GM06990 (cell line): ENCODE results near the gene TXN2.

Experiments
- DNase-seq: peaks from one replicate; pipeline ENCODE4 v3.0.0-alpha.2; 2011; ENCODE audit not compliant: insufficient read length; ENCODE audit errors: extremely low read depth
- H3K27me3 ChIP-seq: replicated peaks from 2 replicates; pipeline ENCODE4 v1.6.0; 2011; ENCODE audit warnings: low read length; ENCODE audit not compliant: control insufficient read depth, insufficient read depth
- H3K36me3 ChIP-seq: 2 replicates; pipeline ENCODE4 v1.5.1; 2011; ENCODE audit warnings: low read length; ENCODE audit not compliant: control insufficient read depth, insufficient read depth
- H3K4me3 ChIP-seq: replicated peaks from 2 replicates; pipeline ENCODE4 v1.5.1; 2011; ENCODE audit warnings: low read depth, mild to moderate bottlenecking, control low read depth, low read length
- CTCF ChIP-seq: IDR thresholded peaks from 2 replicates; pipeline ENCODE4 v1.5.1; 2011; ENCODE audit warnings: low read length, control low read depth, mild to moderate bottlenecking, inconsistent platforms; ENCODE audit not compliant: insufficient read depth, poor library complexity, severe bottlenecking

Gene TXN2

GRCh38 chr22:36492109-36492508 is 10.7 kb upstream of the TXN2 start:
- H3K4me3 ChIP-seq, result no peak overlapping the region
- H3K27me3 ChIP-seq, result no peaks in the 10 kb centered on the region
- DNase-seq, result no peak
- TF ChIP-seq CTCF, result no peak
- peaks cover 2% of the 10 kb centered on the region for H3K36me3 ChIP-seq

DNA sequence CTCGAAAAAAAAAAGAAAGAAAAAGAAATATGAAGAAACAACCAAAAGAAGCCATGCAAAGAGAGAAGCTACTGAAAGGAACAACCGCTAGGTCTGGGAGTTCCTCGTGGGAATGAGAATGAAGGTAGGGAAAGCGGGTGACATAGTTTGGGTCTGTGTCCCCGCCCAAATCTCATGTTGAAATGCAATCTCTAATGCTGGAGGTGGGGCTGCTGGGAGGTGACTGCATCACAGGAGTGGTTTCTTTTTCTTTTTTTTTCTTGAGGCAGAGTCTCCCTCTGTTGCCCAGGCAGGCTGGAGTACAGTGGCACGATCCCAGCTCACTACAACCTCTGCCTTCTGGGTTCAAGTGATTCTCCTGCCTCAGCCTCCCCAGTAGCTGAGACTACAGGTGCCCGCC is 9.7 kb upstream of the TXN2 start:
- H3K4me3 ChIP-seq, result no peak overlapping the region
- TF ChIP-seq CTCF, result no peak
- H3K36me3 ChIP-seq, result peaks cover 2% of the 10 kb centered on the region
- no peak for DNase-seq
- H3K27me3 ChIP-seq, result no peaks in the 10 kb centered on the region

GRCh38 chr22:36486619-36487384 is 5.4 kb upstream of the TXN2 start:
- DNase-seq, result no peak

DNA sequence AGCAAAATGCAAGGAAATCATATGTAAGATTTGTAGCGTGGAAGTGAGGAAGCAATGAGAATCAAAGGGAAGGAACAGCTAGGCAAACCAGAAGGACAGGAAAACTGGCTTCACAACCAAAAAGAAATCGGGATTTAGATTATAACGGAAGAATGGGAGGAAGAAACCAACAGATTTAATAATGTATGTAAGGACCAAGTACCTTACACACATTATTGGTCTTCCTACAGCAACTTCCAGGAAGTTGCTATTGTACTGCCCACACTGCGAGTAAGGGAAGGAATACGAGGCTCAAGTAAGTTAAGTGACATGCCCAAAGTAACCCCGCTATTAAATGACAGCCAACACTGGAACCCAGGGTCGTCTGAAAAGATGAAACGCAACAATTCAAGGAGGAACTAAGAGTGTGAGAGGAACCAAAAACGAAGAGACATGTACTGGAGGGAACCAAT is 473 bp downstream of the TXN2 start:
- H3K4me3 ChIP-seq, result peak overlapping the region; percentile 75
- TF ChIP-seq CTCF, result no peak
- no peaks in the 10 kb centered on the region for H3K27me3 ChIP-seq
- peaks cover 11% of the 10 kb centered on the region for H3K36me3 ChIP-seq
- DNase-seq, result no peak

More at GRCh38 chr22:36486619-36487384, 5.4 kb upstream of the TXN2 start:
- H3K27me3 ChIP-seq, result no peaks in the 10 kb centered on the region
- peak; percentile 23 for TF ChIP-seq CTCF
- H3K4me3 ChIP-seq, result no peak overlapping the region
- H3K36me3 ChIP-seq, result peaks cover 2% of the 10 kb centered on the region

DNA sequence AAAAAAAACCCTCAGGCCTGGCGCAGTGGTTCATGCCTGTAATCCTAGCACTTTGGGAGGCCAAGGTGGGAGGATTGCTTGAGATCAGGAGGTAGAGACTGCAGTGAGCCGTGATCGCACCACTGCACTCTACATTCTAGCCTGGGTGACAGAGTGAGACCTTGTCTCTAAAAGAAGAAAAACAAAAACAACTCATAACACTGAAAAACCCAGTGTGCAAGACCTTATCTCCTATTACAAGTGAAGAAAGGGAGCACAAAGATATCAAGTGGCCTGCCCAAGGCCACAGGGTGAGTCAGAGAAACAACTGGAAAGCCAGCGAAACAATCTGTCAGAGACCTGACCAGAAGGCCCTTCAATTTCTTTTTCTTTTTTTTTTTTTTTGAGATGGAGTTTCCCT is 2.5 kb downstream of the TXN2 start:
- H3K36me3 ChIP-seq, result peaks cover 20% of the 10 kb centered on the region
- DNase-seq, result no peak
- no peak overlapping the region for H3K4me3 ChIP-seq
- H3K27me3 ChIP-seq, result no peaks in the 10 kb centered on the region
- TF ChIP-seq CTCF, result no peak
